ENCODE data around the gene BRICD5.
A peak's percentile ranks its signal among the peaks of the same experiment; 100 is the strongest.
"Not testable (repeated sequence)": the region's sequence is repeated elsewhere in the genome, so short reads cannot be mapped to it uniquely, and the experiment has no call there.

BRICD5 gene

DNA sequence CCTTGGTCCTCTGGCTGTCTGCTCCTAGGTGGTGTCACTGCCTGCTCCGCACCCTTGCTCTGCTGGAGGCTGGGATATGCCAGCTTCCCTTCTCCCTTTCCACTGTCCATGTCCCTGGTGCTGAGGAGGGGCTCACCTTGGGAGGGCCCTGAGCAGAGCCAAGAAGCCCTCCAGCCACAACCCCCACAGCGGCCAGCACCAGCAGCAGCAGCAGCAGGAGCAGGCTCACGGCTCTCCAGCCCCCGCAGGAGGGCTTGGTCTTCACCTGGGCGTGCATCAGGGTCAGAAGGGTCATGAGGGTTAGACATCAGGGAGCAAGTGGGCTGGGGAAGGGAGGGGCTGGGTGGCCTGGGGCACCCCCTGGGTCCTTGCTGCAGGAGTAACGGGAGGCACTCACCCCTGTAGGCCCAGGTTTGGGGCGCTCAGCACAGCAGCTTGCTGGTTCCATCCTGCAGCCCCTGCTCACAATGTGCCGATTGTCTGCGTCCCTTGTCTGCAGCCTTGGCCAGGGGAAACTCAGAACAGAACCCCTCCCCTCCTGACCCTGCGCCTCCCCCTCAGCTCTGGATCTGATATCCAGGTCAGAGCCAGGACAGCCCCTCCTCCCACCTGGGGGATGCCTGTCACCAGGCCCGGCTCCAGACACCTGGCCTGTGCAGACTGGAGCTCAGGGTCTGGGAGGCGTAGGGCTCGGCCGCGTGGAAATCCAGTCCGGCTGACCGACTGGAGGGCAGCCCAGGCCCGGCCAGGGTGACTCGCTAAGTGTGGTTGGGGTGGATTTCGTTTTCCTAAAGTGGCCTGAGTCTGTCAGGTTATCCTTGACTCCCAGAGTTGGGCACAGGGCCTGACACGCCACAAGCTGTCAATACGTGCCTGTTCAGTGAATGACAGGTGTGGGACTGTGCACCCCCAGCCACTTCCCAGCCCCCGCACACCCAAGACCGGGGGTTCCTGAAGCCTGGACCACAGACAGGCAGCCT lies at the start of gene BRICD5:
BRICD5 (minus strand) TSS at position 478 of the 980 bp plus-strand sequence; CDS start at position 448, 30 bp downstream.
- TF ChIP-seq, protein P1, sequence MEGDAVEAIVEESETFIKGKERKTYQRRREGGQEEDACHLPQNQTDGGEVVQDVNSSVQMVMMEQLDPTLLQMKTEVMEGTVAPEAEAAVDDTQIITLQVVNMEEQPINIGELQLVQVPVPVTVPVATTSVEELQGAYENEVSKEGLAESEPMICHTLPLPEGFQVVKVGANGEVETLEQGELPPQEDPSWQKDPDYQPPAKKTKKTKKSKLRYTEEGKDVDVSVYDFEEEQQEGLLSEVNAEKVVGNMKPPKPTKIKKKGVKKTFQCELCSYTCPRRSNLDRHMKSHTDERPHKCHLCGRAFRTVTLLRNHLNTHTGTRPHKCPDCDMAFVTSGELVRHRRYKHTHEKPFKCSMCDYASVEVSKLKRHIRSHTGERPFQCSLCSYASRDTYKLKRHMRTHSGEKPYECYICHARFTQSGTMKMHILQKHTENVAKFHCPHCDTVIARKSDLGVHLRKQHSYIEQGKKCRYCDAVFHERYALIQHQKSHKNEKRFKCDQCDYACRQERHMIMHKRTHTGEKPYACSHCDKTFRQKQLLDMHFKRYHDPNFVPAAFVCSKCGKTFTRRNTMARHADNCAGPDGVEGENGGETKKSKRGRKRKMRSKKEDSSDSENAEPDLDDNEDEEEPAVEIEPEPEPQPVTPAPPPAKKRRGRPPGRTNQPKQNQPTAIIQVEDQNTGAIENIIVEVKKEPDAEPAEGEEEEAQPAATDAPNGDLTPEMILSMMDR (IDR thresholded peaks at IDR 0.05; ENCODE audit: low read depth, low read length) = no peak
- H3K27ac ChIP-seq = peak within 1 kb of the TSS; percentile 93
- no peaks in the 10 kb centered on the region for H3K27me3 ChIP-seq (ENCODE audit: insufficient read depth, low read depth, severe bottlenecking)
- H3K36me3 ChIP-seq = peaks cover 68% of the 10 kb centered on the region
- no peaks in the 10 kb centered on the region for H3K9me3 ChIP-seq (ENCODE audit: severe bottlenecking)
- peak; percentile 90 for DNase-seq
- H3K4me3 ChIP-seq (ENCODE audit: low read depth, low read length) = no peak within 1 kb of the TSS; the same call in 1 of the 2 replicates

GRCh38 chr16:2260250-2260649 lies 49.6 kb upstream of the BRICD5 start:
- Histone ChIP-seq H3K27ac (no peak overlapping the region), H3K9me3 (ENCODE audit: severe bottlenecking) (no peaks in the 10 kb centered on the region), H3K36me3 (peaks cover 99% of the 10 kb centered on the region), H3K4me3 (ENCODE audit: low read depth, low read length) (no peak overlapping the region), H3K27me3 (ENCODE audit: insufficient read depth, low read depth, severe bottlenecking) (no peaks in the 10 kb centered on the region)
- TF ChIP-seq, protein P1 (IDR thresholded peaks at IDR 0.05; ENCODE audit: low read depth, low read length) = no peak
- DNase-seq = no peak

DNA sequence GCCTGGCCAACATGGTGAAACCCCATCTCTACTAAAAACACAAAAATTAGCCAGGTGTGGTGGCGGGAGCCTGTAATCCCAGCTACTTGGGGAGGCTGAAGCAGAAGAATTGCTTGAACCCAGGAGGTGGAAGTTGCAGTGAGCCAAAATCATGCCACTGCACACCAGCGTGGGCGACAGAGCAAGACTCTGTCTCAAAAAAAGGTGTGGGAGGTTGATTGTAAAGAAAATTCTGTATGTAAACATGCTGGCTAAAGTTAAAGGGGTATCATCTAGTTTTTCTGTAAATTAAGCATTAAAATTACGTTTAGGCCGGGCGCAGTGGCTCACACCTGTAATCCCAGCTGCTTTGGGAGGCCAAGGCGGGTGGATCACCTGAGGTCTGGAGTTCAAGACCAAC lies 47.9 kb upstream of the BRICD5 start:
- not testable (repeated sequence) for H3K27ac ChIP-seq; H3K27me3 ChIP-seq (ENCODE audit: insufficient read depth, low read depth, severe bottlenecking); H3K4me3 ChIP-seq (ENCODE audit: low read depth, low read length); DNase-seq; H3K9me3 ChIP-seq (ENCODE audit: severe bottlenecking)
- peaks cover 99% of the 10 kb centered on the region for H3K36me3 ChIP-seq

DNA sequence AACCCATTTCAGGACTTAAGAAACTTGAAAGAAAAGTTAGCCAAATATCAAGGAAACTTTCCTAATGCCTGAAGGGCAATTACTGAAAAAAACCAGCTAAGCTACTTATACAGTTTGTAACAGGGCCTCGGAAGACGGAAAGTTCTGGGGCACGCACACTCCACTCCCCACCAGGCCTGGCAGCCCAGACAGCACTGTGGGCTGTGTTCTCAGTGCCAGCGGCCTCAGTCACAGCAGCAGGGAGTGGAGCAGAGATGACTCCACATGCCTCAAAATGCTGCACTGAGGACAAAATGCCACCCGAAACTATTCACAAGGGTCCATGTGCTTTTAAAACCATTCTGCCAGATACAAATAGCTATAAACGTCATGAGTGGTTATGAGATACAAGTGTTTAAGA lies 47.1 kb upstream of the BRICD5 start:
- no peak for DNase-seq
- TF ChIP-seq, protein P1 (IDR thresholded peaks at IDR 0.05; ENCODE audit: low read depth, low read length) = no peak
- Histone ChIP-seq H3K27ac (no peak overlapping the region), H3K27me3 (ENCODE audit: insufficient read depth, low read depth, severe bottlenecking) (no peaks in the 10 kb centered on the region), H3K36me3 (peaks cover 99% of the 10 kb centered on the region), H3K4me3 (ENCODE audit: low read depth, low read length) (no peak overlapping the region), H3K9me3 (ENCODE audit: severe bottlenecking) (no peaks in the 10 kb centered on the region)

- no peak overlapping the region for H3K4me3 ChIP-seq (ENCODE audit: low read depth, low read length)
- peaks cover 96% of the 10 kb centered on the region for H3K36me3 ChIP-seq
- TF ChIP-seq, protein P1 (IDR thresholded peaks at IDR 0.05; ENCODE audit: low read depth, low read length) = no peak
- no peaks in the 10 kb centered on the region for H3K27me3 ChIP-seq (ENCODE audit: insufficient read depth, low read depth, severe bottlenecking)
- H3K27ac ChIP-seq = no peak overlapping the region
- H3K9me3 ChIP-seq (ENCODE audit: severe bottlenecking) = no peaks in the 10 kb centered on the region
- no peak for DNase-seq
These were observed 46.0 kb upstream of the BRICD5 start for GRCh38 chr16:2256531-2257140.

- Histone ChIP-seq H3K9me3 (ENCODE audit: severe bottlenecking) (no peaks in the 10 kb centered on the region), H3K4me3 (ENCODE audit: low read depth, low read length) (no peak overlapping the region), H3K27ac (no peak overlapping the region), H3K27me3 (ENCODE audit: insufficient read depth, low read depth, severe bottlenecking) (no peaks in the 10 kb centered on the region), H3K36me3 (peaks cover 83% of the 10 kb centered on the region)
- TF ChIP-seq, protein P1 (IDR thresholded peaks at IDR 0.05; ENCODE audit: low read depth, low read length) = no peak
- no peak for DNase-seq
These were observed 42.6 kb upstream of the BRICD5 start for GRCh38 chr16:2253293-2253692.
